Stimulated activated CD8-positive, alpha-beta memory T cell treated with anti-CD3 and anti-CD28 coated beads, Interleukin-7, amount 100 ng/mL, for 4 hours (primary cell): Measurements from ENCODE around the gene HECW1.

ENCODE experiments used
- DNase-seq, 2 donors: peaks; one replicate each; pipeline ENCODE4 v3.0.0-alpha.2; 2020; ENCODE audit warnings: low read depth in 2 of 2

Gene HECW1

GRCh38 chr7:43363035-43363791, 250.8 kb downstream of the HECW1 start:
- no peak for DNase-seq

GRCh38 chr7:43364391-43364790, 251.9 kb downstream of the HECW1 start:
- no peak for DNase-seq

DNA sequence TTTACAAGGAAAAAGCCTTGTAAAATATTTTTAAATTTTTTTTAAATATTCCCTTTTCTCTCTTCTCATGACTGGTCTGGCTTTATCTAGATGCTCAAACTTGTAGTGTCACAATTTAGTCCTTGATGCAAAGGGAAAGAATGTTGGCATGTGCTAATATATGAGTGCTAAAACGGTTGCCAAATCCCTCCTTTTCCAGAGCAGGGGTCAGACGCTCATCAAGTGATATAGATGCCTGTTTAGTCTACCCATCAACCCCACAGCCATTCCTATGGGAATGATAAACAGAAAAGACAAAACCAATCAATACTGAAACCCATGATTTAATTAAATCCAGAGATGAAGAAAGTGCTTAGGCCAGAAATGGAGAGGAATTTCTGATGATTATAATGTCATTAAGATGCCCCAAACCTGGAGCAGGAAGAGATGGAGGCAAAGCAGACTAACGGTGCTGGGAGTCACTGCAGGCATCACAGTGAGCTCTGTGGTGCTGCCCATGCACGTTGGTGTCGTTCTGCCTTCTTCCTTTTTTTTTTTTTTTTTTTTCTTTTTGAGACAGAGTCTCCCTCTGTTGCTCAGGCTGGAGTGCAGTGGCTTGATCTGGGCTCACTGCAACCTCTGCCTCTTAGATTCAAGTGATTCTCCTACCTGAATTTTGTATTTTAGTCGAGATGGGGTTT, 260.4 kb downstream of the HECW1 start:
- no peak for DNase-seq

DNA sequence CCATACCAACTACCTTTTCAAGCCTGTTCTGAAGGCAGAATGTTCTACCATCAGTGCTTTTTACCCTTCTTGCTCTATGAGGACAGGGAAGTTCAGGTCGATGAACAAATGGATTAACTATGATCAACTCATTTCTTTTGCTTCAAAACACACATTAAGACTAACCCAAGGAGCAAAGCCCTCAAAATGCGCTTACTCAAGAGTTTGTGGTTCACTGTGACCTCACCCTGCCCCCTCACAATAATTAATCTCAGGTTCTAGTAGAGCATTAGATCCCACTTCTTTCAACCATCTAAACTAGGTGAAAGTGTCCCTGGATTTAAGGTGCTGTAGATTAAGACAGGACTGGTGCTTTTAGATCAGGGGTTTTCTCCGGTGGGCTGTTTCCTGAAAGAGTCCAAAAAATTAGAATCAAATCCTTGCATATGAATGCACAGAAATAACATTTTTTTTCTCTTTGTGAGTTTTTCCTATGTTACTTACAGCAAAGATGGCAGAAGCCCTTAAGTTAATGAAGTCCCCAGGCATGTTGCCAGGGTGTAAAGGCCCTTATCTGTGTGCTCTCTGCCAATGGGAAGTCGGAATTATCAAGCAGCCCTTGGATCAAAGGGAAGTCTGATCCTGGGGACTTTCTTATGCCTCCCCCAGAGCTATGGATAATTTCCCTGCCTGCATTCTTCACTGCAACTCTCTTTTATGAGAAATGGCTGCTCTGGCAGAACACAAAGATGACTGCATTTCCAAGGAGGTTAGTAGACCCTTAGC, 264.9 kb downstream of the HECW1 start:
- DNase-seq, result no peak

DNA sequence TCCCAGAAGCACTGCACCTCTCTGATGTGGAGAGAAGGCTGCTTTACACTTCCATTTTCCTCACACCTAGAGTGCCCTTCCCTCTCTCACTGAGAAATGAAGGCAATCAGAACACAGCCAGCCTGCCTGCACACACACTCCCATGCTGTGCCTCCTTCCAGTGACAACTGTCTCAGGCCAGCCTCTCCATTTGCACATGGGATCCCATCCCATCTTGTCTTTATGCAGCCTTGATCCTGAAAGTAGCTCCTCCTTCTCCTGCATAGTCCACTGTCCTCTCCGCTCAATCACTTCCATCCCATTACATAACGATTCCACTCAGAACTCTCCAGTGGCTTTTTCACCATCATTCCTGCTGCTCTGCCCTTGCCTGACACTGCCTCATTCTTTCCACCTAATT, 266.8 kb downstream of the HECW1 start:
- no peak for DNase-seq

- DNase-seq, result no peak
Measured at GRCh38 chr7:43384616-43385308, 272.3 kb downstream of the HECW1 start.

DNA sequence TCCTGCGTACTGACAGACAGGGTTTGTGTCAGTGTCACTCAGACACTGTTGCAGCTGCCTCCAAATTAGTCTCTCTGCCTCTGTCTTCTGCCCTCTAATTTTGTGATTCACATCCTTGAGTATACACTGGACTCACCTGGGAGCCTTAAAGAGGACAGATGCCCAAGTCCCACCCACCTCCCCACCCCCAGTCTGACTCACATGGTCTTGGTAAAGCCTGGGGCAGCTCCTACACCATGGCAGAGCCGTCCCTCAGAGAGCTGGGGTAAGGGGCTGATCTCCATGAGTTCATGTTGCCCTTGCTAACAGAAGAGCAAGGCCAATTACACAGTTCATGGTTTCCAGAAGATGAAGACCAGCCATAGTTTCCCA, 272.8 kb downstream of the HECW1 start:
- no peak for DNase-seq

DNA sequence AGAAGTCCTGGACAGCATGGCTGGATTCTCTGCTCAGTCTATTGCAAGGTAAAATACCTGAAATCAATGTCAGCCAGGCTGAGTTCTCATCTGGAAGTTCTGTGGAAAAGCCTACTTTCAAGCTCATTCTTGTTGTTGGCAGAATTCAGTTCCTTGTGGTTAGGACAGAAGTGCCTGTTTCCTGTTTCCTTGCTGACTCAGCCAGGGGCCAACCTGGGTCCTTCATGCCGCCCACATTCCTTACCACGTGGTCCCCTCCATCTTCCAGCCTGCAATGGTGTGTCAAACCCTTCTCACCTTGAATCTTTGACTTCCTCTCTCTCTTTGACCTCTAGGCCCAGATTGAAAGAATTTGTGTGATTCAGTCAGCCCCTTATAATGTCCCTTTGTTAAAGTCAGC, 273.4 kb downstream of the HECW1 start:
- no peak for DNase-seq

DNA sequence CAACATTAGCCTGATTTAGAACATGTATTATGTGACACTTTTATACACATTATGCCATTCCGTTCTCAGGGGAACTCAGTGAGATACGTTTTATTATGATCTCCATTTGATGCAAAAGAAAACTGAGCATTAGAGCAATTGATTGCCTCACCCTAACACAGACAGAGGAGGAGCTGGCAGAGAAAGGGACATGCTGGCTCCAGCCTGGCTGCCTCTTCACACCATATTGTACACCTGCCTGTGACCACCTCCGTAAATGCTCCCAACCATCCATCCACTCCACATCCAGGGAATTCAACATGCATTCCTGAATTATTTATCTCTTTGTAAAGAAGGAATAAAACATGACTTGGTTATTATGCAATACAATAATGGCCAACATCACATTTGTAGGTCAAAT, 275.5 kb downstream of the HECW1 start:
- DNase-seq, result no peak

DNA sequence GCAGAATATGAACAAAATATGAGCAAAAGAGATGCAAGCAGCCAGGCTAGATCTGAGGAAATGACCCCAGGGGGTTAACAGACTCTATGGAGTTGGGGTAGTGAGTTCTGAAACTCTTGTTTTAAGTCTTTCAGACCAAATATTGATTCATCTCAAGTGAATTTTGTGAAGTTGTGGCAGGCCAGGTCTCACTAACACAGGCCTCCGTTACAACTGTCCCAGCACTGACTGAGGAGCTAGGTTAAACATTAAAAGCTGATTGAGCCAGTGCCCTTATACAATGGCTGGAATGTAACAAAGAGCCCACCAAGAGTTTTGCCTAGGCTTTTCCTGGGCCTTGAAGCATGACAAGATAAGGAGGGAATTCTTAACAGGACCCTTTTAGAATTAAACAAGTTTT, 278.1 kb downstream of the HECW1 start:
- no peak for DNase-seq

DNA sequence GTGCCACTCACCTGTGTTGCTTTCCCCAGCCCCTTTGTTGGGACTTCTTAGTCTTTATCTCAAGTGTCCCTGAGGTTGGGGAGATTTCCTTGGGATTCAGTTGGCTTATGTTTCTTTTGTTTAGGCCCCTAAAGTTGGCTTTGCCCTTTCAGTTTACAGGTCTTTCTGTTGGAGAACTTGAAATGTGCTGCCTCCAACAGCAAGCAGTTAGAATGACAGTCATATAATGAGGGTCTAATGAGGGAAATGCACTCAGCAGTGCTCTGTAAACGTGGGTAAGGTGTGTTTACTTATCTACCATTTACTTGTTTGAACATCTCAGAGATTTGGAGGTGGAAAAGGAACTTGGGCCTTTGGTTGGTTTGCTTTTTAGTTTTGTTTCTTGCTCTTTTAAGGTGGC, 279.1 kb downstream of the HECW1 start:
- DNase-seq, result no peak

DNA sequence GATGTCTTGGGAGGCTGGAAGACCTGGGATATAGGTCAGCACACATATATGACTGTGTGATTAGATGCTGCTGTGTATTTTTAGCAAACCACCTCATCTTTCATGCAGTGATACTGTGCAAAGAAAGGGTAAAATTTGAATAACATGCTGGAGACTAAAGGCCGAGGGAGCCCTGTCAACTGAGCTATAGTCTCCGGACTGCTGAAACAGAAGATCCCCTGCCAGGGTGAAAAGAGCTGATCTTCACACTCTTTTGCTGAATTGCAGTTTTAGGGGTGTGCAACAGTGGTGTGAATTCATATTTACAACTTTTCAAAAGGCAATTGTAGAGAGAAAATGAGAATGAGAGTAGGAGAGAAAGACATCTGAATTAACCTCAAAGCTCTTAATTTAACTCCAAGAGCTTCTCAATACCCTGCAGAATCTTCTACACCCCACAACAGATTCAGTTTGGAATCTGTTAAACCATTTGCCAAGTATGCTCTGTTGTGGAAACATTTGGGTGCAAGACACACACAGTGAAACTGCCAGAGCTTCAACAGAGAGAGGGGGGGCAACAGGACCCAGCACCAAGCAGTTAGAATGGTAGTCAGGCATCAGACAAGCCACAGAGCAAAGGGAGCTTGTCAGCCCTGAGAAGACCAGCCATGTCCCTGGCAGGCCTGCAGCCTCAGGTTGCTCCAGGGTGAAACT, 280.3 kb downstream of the HECW1 start:
- DNase-seq, result no peak

- DNase-seq, result no peak
Measured at GRCh38 chr7:43394441-43395130, 282.1 kb downstream of the HECW1 start.

- no peak for DNase-seq
Measured at GRCh38 chr7:43395351-43395750, 282.9 kb downstream of the HECW1 start.

GRCh38 chr7:43396187-43396740, 283.8 kb downstream of the HECW1 start:
- no peak for DNase-seq

DNA sequence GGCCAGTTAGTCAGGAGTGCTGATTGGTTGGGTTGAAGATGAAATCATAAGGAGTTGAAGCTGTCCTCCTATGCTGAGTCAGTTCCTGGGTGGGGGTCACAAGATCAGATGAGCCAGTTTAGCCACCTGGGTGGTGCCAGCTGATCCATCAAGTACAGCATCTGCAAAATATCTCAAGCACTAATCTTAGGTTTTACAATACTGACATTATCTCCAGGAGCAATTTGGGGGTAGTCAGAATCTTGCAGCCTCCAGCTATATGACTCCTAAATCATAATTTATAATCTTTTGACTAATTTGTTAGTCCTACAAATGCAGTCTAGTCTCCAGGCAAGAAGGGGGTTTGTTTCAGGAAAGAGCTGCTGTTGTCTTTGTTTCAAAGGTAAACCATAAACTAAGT, 286.4 kb downstream of the HECW1 start:
- no peak for DNase-seq

DNA sequence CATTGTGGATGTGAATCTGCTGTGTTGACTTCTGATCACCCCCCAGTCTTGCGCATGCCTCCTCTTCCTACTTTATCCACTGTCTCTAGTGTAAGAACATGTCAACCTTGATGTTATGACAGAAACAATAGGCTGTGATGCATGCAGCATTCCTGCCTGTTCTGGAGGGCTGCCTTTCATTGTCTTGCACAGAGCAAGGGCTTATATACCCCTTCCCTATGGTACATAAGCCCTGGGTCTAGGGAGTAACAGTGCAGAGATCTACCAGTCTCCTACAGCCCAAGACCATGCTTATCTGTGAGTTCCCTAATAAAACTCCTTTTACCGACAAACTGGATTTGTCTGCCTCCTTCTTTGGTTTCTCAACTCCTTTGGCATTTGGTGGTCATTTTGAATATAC, 293.5 kb downstream of the HECW1 start:
- no peak for DNase-seq

DNA sequence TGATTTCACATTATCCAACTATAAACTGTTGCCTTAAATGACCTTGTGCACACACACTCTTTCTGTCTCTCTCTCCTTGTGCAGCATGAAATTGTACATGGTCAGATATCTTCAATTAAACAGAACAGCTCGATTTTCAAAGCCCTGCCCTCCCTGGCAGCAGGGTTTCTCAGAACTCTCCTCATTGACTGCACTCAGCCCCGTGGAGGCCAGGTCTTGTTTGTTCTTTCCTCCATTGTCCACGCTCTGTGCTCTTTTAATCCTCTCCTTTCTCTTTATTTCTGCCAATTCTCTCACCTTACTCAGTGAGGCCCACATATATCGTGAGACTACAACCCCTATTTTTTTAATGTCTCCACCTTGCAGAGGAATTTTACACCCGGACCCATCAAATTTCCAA, 294.5 kb downstream of the HECW1 start:
- DNase-seq, result no peak

DNA sequence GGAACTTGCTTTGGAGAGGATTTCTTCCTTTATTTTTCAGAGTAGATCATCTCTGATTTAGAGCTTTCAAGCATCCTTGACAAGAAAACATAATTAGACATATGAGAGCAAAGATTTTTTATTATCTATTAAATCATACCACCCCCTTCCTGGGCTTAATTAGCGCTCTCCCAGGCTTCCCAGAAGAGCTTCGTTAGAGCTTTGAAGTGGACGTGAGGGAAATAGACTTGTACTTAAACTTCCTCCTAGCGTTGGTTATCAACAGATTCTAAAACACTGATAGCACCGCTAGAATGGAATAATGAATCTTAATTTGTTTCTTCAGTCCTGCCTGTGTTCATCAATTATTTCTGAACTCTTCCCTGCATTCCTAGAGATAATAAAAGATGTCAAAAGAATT, 296.5 kb downstream of the HECW1 start:
- DNase-seq, result no peak

- no peak for DNase-seq
Measured at GRCh38 chr7:43417455-43417854, 305.0 kb downstream of the HECW1 start.

DNA sequence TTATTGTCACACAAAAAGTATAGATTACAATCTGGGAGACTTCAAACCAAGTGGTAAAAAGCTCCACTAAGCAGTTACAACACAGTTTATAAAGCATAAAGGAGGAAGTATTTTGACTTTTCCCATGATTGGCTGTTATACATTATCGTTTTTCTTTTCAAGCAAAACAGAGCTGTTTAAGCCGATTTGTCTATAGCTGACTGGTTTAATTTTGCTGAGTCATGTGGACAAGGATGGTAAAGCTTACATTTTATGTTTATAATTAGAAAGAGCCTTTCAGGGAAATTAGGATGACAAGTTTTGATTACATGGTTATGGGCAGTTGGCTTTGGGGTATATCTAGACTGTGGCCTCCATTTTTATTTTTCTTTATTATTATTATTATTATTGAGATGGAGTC, 318.0 kb downstream of the HECW1 start:
- no peak for DNase-seq
